Renal pelvis (tissue), 12 donors: ENCODE results near the gene ZNF660. TPM values are rescaled to one million over a fixed set of nuclear protein-coding genes. Genes with fewer than 3 reads are reported as not detected.
"Not testable (repeated sequence)": the region's sequence is repeated elsewhere in the genome, so short reads cannot be mapped to it uniquely, and the experiment has no call there.

Source experiments
- DNase-seq: peaks from one replicate; pipeline ENCODE4 v3.0.0-alpha.2; 2013
- long read RNA-seq, 16 experiments: transcript quantifications; one replicate each; lab custom pipeline, GENCODE V29; 2026
- polyA plus RNA-seq, 3 donors: library from polyadenylated mRNA; unstranded; fragments of 120-200 nt; gene quantifications; one replicate each; pipeline ENCODE4 v1.2.1, GENCODE V29; 2013; ENCODE audit not compliant: insufficient read length in 3 of 3

Gene ZNF660
- 10 to 100 TPM in 1 of 3 donors, 1 to 10 TPM in 2; 8.1 to 18.0 (median 10.0) TPM for polyA plus RNA-seq
- long read RNA-seq, donor 1, full-length matches to known transcripts = 2 of 2 reads
- long read RNA-seq, donor 1, partial matches to known transcripts = 0 of 2 reads
- long read RNA-seq, donor 1, other reads (novel, unspliced or antisense) = 0 of 2 reads
- long read RNA-seq, donor 2, full-length matches to known transcripts = 5 of 5 reads
- long read RNA-seq, donor 2, partial matches to known transcripts = 0 of 5 reads
- long read RNA-seq, donor 2, other reads (novel, unspliced or antisense) = 0 of 5 reads
- long read RNA-seq, donor 3, full-length matches to known transcripts = 1 of 1 reads
- long read RNA-seq, donor 3, partial matches to known transcripts = 0 of 1 reads
- long read RNA-seq, donor 3, other reads (novel, unspliced or antisense) = 0 of 1 reads
- long read RNA-seq, donor 4, full-length matches to known transcripts = 3 of 3 reads
- long read RNA-seq, donor 4, partial matches to known transcripts = 0 of 3 reads
- long read RNA-seq, donor 4, other reads (novel, unspliced or antisense) = 0 of 3 reads
- long read RNA-seq, donor 5, full-length matches to known transcripts = 2 of 2 reads
- long read RNA-seq, donor 5, partial matches to known transcripts = 0 of 2 reads
- long read RNA-seq, donor 5, other reads (novel, unspliced or antisense) = 0 of 2 reads
- long read RNA-seq, donor 6, full-length matches to known transcripts = 3 of 3 reads
- long read RNA-seq, donor 6, partial matches to known transcripts = 0 of 3 reads
- long read RNA-seq, donor 6, other reads (novel, unspliced or antisense) = 0 of 3 reads
- long read RNA-seq, donor 7 = 0 reads
- long read RNA-seq, donor 8, full-length matches to known transcripts = 2 of 2 reads
- long read RNA-seq, donor 8, partial matches to known transcripts = 0 of 2 reads
- long read RNA-seq, donor 8, other reads (novel, unspliced or antisense) = 0 of 2 reads
- long read RNA-seq, donor 9, full-length matches to known transcripts = 5 of 5 reads
- long read RNA-seq, donor 9, partial matches to known transcripts = 0 of 5 reads
- long read RNA-seq, donor 9, other reads (novel, unspliced or antisense) = 0 of 5 reads
- long read RNA-seq, donor 10, full-length matches to known transcripts = 5 of 5 reads
- long read RNA-seq, donor 10, partial matches to known transcripts = 0 of 5 reads
- long read RNA-seq, donor 10, other reads (novel, unspliced or antisense) = 0 of 5 reads
- long read RNA-seq, donor 11, full-length matches to known transcripts = 3 of 3 reads
- long read RNA-seq, donor 11, partial matches to known transcripts = 0 of 3 reads
- long read RNA-seq, donor 11, other reads (novel, unspliced or antisense) = 0 of 3 reads
- long read RNA-seq, donor 12, full-length matches to known transcripts = 5 of 5 reads
- long read RNA-seq, donor 12, partial matches to known transcripts = 0 of 5 reads
- long read RNA-seq, donor 12, other reads (novel, unspliced or antisense) = 0 of 5 reads
- long read RNA-seq, donor 13, full-length matches to known transcripts = 4 of 4 reads
- long read RNA-seq, donor 13, partial matches to known transcripts = 0 of 4 reads
- long read RNA-seq, donor 13, other reads (novel, unspliced or antisense) = 0 of 4 reads
- long read RNA-seq, donor 14 = 0 reads
- long read RNA-seq, donor 15, full-length matches to known transcripts = 2 of 2 reads
- long read RNA-seq, donor 15, partial matches to known transcripts = 0 of 2 reads
- long read RNA-seq, donor 15, other reads (novel, unspliced or antisense) = 0 of 2 reads
- long read RNA-seq, donor 16, full-length matches to known transcripts = 3 of 3 reads
- long read RNA-seq, donor 16, partial matches to known transcripts = 0 of 3 reads
- long read RNA-seq, donor 16, other reads (novel, unspliced or antisense) = 0 of 3 reads

GRCh38 chr3:44584646-44585501 is at the start of gene ZNF660:
Gene ZNF660, plus strand, starts transcription at chr3:44584964. Its CDS starts 9,230 bp downstream, at chr3:44594194.
- DNase-seq = peak; percentile 92

GRCh38 chr3:44535364-44535763 is 49.4 kb upstream of the ZNF660 start:
- no peak for DNase-seq

GRCh38 chr3:44544811-44545210 is 40.0 kb upstream of the ZNF660 start:
- not testable (repeated sequence) for DNase-seq

- DNase-seq = peak; percentile 81
These were observed 29.9 kb upstream of the ZNF660 start, which contains the start of gene ZKSCAN7 for GRCh38 chr3:44554626-44555592. Gene ZKSCAN7, plus strand, starts transcription at chr3:44555193. Its CDS starts 1,855 bp downstream, at chr3:44557048.

GRCh38 chr3:44555723-44556122 is 29.0 kb upstream of the ZNF660 start:
- DNase-seq = no peak

GRCh38 chr3:44557074-44557473 is 27.7 kb upstream of the ZNF660 start:
- no peak for DNase-seq

- DNase-seq = no peak
These were observed 23.7 kb upstream of the ZNF660 start for GRCh38 chr3:44561076-44561475.

- no peak for DNase-seq
These were observed 22.6 kb upstream of the ZNF660 start for GRCh38 chr3:44562147-44562546.

GRCh38 chr3:44568561-44568960 is 16.2 kb upstream of the ZNF660 start:
- no peak for DNase-seq

- no peak for DNase-seq
These were observed 13.7 kb upstream of the ZNF660 start for GRCh38 chr3:44571024-44571423.

- DNase-seq = no peak
These were observed 8.2 kb upstream of the ZNF660 start for GRCh38 chr3:44576613-44577012.

GRCh38 chr3:44577354-44577952 is 7.3 kb upstream of the ZNF660 start:
- DNase-seq = not testable (repeated sequence)

- not testable (repeated sequence) for DNase-seq
These were observed 6.4 kb upstream of the ZNF660 start for GRCh38 chr3:44578316-44578715.

GRCh38 chr3:44578924-44579515 is 5.7 kb upstream of the ZNF660 start:
- not testable (repeated sequence) for DNase-seq

GRCh38 chr3:44579749-44580148 is 5.0 kb upstream of the ZNF660 start:
- DNase-seq = not testable (repeated sequence)

GRCh38 chr3:44580971-44581370 is 3.8 kb upstream of the ZNF660 start:
- not testable (repeated sequence) for DNase-seq

- DNase-seq = no peak
These were observed 11.9 kb downstream of the ZNF660 start for GRCh38 chr3:44596621-44597020.
